Neutrophil (primary cell): ENCODE data around the gene CSNK2B.
A peak's percentile ranks its signal among the peaks of the same experiment; 100 is the strongest.

Source experiments
- H3K27ac ChIP-seq: fragments of 200-600 bp; sonication (generic); 2 replicates; pipeline ENCODE4 v1.5.1; 2016; ENCODE audit warnings: mild to moderate bottlenecking, moderate library complexity
- H3K27me3 ChIP-seq: fragments of 200-600 bp; sonication (generic); 2 replicates; pipeline ENCODE4 v1.6.0; 2016; ENCODE audit warnings: mild to moderate bottlenecking
- H3K36me3 ChIP-seq: fragments of 200-600 bp; sonication (generic); 2 replicates; pipeline ENCODE4 v1.5.1; 2017
- H3K4me1 ChIP-seq, 2 experiments: fragments of 200-600 bp in 1 of 2; sonication (generic) in 1 of 2; 1 replicate in 1 of 2; 2 replicates in 1 of 2; pipeline versions ENCODE4 v1.5.1 to v1.6.1; 2013 to 2016; ENCODE audit warnings: low read depth in 1 of 2, low read length in 1 of 2, mild to moderate bottlenecking in 1 of 2, moderate library complexity in 1 of 2; ENCODE audit not compliant: control insufficient read depth in 1 of 2, insufficient read depth in 1 of 2
- H3K4me3 ChIP-seq, 2 experiments: fragments of 200-600 bp in 1 of 2; sonication (generic) in 1 of 2; 1 replicate in 1 of 2; 2 replicates in 1 of 2; pipeline ENCODE4 v1.5.1; 2013 to 2016; ENCODE audit warnings: low read depth in 1 of 2, low read length in 1 of 2, mild to moderate bottlenecking in 1 of 2, moderate library complexity in 1 of 2
- H3K9me3 ChIP-seq: fragments of 200-600 bp; sonication (generic); 2 replicates; pipeline ENCODE4 v1.5.1; 2016
- TF ChIP-seq, protein P1 (sequence below): fragments of 200-600 bp; sonication (generic); IDR thresholded peaks from 2 replicates; pipeline ENCODE4 v1.5.1; 2016; ENCODE audit warnings: antibody characterized with exemption

The CSNK2B gene

DNA sequence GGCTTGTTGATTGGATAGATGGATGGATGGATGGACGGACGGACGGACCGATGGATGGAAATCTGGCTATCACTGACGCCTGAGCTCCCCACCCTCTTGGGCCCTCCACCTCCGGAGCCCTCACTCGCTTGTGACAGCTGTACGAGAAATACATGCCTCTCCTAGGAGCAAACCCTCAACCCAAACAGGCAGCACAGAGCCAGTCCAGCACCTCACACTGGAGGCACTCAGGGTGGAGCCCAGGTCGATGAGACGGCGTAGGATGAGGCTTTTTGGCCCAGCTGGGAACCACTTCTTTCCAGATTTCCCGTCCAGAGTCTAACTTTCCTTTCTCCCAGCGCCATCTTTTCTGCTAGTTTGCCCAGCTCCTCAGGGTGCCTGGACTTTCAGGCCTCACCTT lies 17.7 kb downstream of the CSNK2B start:
- Histone ChIP-seq H3K4me1 (peaks cover 16 to 20% of the 10 kb centered on the region in 2 experiments), H3K4me3 (no peak overlapping the region)
- TF ChIP-seq, protein P1, sequence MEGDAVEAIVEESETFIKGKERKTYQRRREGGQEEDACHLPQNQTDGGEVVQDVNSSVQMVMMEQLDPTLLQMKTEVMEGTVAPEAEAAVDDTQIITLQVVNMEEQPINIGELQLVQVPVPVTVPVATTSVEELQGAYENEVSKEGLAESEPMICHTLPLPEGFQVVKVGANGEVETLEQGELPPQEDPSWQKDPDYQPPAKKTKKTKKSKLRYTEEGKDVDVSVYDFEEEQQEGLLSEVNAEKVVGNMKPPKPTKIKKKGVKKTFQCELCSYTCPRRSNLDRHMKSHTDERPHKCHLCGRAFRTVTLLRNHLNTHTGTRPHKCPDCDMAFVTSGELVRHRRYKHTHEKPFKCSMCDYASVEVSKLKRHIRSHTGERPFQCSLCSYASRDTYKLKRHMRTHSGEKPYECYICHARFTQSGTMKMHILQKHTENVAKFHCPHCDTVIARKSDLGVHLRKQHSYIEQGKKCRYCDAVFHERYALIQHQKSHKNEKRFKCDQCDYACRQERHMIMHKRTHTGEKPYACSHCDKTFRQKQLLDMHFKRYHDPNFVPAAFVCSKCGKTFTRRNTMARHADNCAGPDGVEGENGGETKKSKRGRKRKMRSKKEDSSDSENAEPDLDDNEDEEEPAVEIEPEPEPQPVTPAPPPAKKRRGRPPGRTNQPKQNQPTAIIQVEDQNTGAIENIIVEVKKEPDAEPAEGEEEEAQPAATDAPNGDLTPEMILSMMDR: no peak

DNA sequence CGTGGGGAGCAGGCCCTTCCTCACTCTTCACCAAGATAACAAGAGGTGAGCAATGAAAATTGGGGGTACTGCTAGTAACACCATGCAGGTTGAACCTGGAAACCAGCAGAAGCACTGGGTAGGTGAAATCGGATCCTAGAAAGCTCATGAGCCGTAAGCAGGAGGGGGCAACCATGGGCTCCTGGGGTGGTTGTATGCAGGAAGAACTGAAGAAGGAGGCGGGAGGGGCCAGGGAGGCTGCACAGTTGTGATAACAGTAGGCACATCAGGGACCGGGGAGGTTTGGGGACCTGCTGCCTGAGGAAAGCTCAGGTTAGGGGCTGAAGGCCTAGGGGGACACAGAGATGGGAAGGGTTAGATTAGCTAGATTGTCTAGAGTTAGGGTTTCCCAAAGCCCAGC lies 20.6 kb downstream of the CSNK2B start:
- H3K27ac ChIP-seq: peak overlapping the region; percentile 36
- peaks cover 3 to 9% of the 10 kb centered on the region in 2 experiments for H3K4me1 ChIP-seq
- TF ChIP-seq, protein P1: no peak
- H3K4me3 ChIP-seq: no peak overlapping the region
- no peaks in the 10 kb centered on the region for H3K9me3 ChIP-seq
- H3K27me3 ChIP-seq: peaks cover 16% of the 10 kb centered on the region
- H3K36me3 ChIP-seq: peaks cover 85% of the 10 kb centered on the region

More for the DNA sequence above, 17.7 kb downstream of the CSNK2B start:
- Histone ChIP-seq H3K9me3 (no peaks in the 10 kb centered on the region), H3K27ac (peak overlapping the region; percentile 25), H3K27me3 (peaks cover 19% of the 10 kb centered on the region), H3K36me3 (peaks cover 56% of the 10 kb centered on the region)

DNA sequence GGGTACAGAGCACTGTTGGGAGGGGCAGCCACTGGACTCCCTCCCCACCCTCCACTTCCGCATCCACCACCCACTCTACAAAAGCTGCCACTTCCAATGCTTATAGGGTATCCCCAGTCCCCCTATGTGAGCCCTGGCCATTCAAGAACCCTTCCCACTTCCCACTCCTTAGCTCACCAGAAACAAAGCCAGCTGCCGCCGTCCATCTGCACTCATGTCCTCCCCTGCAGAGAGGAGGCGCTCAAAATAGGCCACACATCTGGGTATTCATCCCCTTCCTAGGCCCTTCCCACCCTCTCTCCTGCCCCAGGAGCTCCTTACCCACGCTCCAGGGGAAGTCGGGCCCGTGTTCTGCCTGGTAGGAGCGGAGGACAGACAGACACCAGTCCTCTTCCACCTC lies 21.4 kb downstream of the CSNK2B start:
- peaks cover 93% of the 10 kb centered on the region for H3K36me3 ChIP-seq

DNA sequence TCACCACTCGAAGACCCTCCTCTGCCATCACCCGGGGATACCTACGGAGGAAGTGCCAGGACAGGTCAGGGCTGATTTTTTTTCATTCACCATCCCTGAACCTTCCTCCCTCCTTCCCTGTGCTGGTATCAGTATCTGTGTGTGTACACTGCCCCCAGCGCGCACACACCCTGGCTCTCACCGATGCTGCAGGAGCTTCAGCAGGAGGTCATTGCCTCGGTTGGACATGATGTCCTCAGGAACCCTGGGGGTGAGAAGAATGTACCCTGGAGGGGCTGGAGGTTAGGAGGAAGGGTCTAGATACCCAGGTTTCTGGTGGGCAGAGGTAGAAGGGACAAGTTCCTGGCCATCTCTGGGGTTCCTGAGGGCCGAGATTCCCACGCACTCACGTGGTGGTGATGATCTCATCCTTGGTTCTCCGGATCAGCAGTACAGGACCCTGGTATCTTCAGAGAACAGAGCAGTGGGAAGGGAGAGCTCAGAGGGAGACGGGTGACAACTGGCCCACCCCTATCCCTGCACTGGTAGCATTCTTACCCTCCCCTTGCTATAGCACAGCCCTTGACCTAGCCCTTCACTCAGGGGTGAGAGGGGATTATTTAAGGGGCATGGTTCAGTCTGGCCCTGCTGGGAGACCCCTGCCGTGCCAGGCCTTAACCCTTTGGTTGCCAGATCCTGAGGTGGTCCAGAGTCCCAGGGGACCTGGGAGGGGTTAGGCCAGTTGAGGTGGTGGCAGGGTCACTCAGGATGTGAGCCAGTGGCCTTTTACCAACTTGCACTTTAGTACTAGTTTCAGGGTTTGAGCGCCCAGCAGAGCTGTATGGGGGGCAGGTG lies 22.2 kb downstream of the CSNK2B start:
- Histone ChIP-seq H3K36me3 (peaks cover 97% of the 10 kb centered on the region), H3K27ac (no peak overlapping the region), H3K4me1 (peaks cover 0 to 4% of the 10 kb centered on the region in 2 experiments), H3K27me3 (peaks cover 3% of the 10 kb centered on the region), H3K9me3 (no peaks in the 10 kb centered on the region), H3K4me3 (no peak overlapping the region)
- TF ChIP-seq, protein P1: no peak

More for the DNA sequence above, 21.4 kb downstream of the CSNK2B start:
- Histone ChIP-seq H3K4me3 (no peak overlapping the region), H3K4me1 (peaks cover 0 to 6% of the 10 kb centered on the region in 2 experiments), H3K27me3 (peaks cover 8% of the 10 kb centered on the region), H3K9me3 (no peaks in the 10 kb centered on the region), H3K27ac (no peak overlapping the region)
- TF ChIP-seq, protein P1: no peak

DNA sequence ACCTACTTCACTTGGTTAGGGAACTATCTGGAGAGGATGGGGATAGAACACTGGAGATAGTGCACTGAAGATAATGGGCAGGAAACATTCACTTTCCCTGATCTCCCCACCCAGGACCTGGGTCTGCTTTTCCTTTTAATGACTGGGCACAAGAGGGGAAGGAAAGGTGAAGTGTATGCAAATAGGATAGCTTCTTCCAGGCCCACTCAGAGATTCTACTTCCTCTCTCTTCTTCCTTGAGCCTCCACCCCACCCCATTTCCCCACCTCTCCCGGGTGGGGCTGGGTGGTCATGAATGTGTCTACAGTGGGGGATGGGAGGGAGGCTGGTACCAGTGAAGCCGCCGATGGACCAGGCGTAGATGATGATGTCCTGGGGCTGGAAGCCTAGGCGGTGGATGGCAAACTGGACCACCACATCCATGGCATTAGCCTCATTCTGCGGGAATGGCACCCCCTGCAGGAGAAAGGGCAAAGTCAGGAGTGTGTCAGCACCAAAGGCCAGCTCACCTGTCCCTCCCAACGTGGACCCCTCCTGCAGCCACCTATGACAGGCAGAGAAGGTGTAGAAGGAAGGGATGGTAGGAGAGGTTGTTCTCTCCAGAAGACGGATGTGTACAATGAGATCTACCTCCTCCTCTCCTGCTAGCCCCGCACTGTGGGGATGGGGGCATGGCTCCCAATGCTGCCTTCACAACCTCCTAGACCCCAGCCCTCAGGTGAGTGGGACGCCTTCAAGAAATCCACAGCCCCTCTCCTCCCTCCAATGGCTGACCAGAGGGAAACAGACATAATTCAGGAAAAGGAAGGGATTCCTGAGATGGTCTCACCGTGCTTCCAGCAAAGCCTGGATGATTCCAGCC lies 23.6 kb downstream of the CSNK2B start:
- Histone ChIP-seq H3K27me3 (no peaks in the 10 kb centered on the region), H3K27ac (peak overlapping the region; percentile 23), H3K9me3 (no peaks in the 10 kb centered on the region), H3K4me3 (no peak overlapping the region), H3K36me3 (peaks cover 98% of the 10 kb centered on the region), H3K4me1 (no peaks in the 10 kb centered on the region)
- TF ChIP-seq, protein P1: no peak
